Uterus (tissue), 2 donors: ENCODE results near the gene FXYD4.
"Not testable (repeated sequence)": the region's sequence is repeated elsewhere in the genome, so short reads cannot be mapped to it uniquely, and the experiment has no call there.

Experiments
- POLR2A ChIP-seq, 2 donors: fragments of 450-650 bp; IDR thresholded peaks; one replicate each; pipeline ENCODE4 v1.6.1; 2016; ENCODE audit warnings: antibody characterized with exemption in 2 of 2, mild to moderate bottlenecking in 1 of 2, moderate library complexity in 1 of 2
- TF ChIP-seq, protein P1 (sequence below), 4 experiments: fragments of 200-600 bp in 2 of 4; fragments of 450-650 bp in 2 of 4; sonication (generic) in 2 of 4; IDR thresholded peaks; one replicate each; pipeline ENCODE4 v1.5.1; 2016 to 2019; ENCODE audit warnings: antibody characterized with exemption in 4 of 4, mild to moderate bottlenecking in 2 of 4, moderate library complexity in 1 of 4

DNA sequence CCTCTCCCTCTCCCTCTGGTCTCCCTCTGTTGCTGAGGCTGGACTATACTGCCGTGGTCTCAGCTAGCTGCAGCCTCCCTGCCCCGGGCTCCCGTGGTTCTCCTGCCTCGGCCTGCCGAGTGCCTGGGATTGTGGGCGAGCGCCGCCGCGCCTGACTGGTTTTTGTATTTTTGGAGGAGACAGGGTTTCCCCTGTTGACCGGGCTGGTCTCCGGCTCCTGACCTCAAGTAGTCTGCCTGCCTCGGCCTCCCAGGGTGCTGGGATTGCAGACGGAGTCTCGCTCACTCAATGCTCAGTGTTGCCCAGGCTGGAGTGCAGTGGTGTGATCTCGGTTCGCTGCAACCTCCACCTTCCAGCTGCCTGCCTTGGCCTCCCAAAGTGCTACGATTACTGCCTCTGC, 42.6 kb upstream of the FXYD4 start:
- not testable (repeated sequence) for TF ChIP-seq POLR2A (IDR thresholded peaks at IDR 0.05)
- TF ChIP-seq, protein P1, sequence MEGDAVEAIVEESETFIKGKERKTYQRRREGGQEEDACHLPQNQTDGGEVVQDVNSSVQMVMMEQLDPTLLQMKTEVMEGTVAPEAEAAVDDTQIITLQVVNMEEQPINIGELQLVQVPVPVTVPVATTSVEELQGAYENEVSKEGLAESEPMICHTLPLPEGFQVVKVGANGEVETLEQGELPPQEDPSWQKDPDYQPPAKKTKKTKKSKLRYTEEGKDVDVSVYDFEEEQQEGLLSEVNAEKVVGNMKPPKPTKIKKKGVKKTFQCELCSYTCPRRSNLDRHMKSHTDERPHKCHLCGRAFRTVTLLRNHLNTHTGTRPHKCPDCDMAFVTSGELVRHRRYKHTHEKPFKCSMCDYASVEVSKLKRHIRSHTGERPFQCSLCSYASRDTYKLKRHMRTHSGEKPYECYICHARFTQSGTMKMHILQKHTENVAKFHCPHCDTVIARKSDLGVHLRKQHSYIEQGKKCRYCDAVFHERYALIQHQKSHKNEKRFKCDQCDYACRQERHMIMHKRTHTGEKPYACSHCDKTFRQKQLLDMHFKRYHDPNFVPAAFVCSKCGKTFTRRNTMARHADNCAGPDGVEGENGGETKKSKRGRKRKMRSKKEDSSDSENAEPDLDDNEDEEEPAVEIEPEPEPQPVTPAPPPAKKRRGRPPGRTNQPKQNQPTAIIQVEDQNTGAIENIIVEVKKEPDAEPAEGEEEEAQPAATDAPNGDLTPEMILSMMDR (IDR thresholded peaks at IDR 0.05), result not testable (repeated sequence)
